Neural cell (in vitro differentiated cells): ENCODE results near the gene SGCE. TPM values are rescaled to one million over a fixed set of nuclear protein-coding genes. Genes with fewer than 3 reads are reported as not detected.

Source experiments
- H2AFZ ChIP-seq: fragments of 200-600, 300-800 bp; sonication (generic), shearing (Covaris generic); 2 replicates; pipeline ENCODE4 v1.6.0; 2014; ENCODE audit warnings: low read depth, mild to moderate bottlenecking, antibody characterized with exemption, low read length, moderate library complexity
- H3F3A ChIP-seq: fragments of 200-600 bp; shearing (Covaris generic); 2 replicates; pipeline ENCODE4 v1.6.1; 2016; ENCODE audit warnings: mild to moderate bottlenecking, moderate library complexity, mixed read lengths, antibody characterized with exemption, low read length; ENCODE audit not compliant: insufficient read depth, poor library complexity, severe bottlenecking
- H3K27ac ChIP-seq: fragments of 200-600, 300-800 bp; sonication (generic), shearing (Covaris generic); 2 replicates; pipeline ENCODE4 v1.5.1; 2014; ENCODE audit warnings: mild to moderate bottlenecking, low read length, moderate library complexity
- H3K27me3 ChIP-seq: fragments of 300-800, 200-600 bp; sonication (generic), shearing (Covaris generic); 2 replicates; pipeline ENCODE4 v1.6.0; 2014; ENCODE audit warnings: mild to moderate bottlenecking, low read depth, low read length, moderate library complexity; ENCODE audit not compliant: insufficient read depth
- H3K36me3 ChIP-seq: fragments of 300-800, 200-600 bp; sonication (generic), shearing (Covaris generic); 2 replicates; pipeline ENCODE4 v1.5.1; 2014; ENCODE audit warnings: mild to moderate bottlenecking, antibody characterized with exemption, low read length, moderate library complexity; ENCODE audit not compliant: insufficient read depth
- H3K4me2 ChIP-seq: fragments of 300-800, 200-600 bp; sonication (generic), shearing (Covaris generic); 2 replicates; pipeline ENCODE4 v1.6.0; 2014; ENCODE audit warnings: mild to moderate bottlenecking, low read length
- H3K4me3 ChIP-seq: fragments of 300-800, 200-600 bp; sonication (generic), shearing (Covaris generic); 2 replicates; pipeline ENCODE4 v1.5.1; 2014; ENCODE audit warnings: mild to moderate bottlenecking, low read length, moderate library complexity
- H3K79me2 ChIP-seq: fragments of 200-600 bp; shearing (Covaris generic); replicated peaks from 2 replicates; pipeline ENCODE4 v1.6.0; 2014; ENCODE audit warnings: mild to moderate bottlenecking, low read length, moderate library complexity; ENCODE audit not compliant: insufficient read depth
- H3K9ac ChIP-seq: fragments of 300-800, 200-600 bp; sonication (generic), shearing (Covaris generic); 2 replicates; pipeline ENCODE4 v1.6.1; 2016; ENCODE audit warnings: mild to moderate bottlenecking, low read length, mixed read lengths
- H3K9me2 ChIP-seq: fragments of 200-600 bp; shearing (Covaris generic); 2 replicates; pipeline ENCODE4 v1.6.1; 2016; ENCODE audit warnings: mild to moderate bottlenecking, low read length, mixed read lengths; ENCODE audit not compliant: insufficient read depth
- H3K9me3 ChIP-seq: fragments of 200-600, 300-800 bp; sonication (generic), shearing (Covaris generic); 2 replicates; pipeline ENCODE4 v1.6.1; 2016; ENCODE audit warnings: mild to moderate bottlenecking, mixed run types, low read length, moderate library complexity, mixed read lengths
- H4K20me1 ChIP-seq: fragments of 200-600 bp; shearing (Covaris generic); 2 replicates; pipeline ENCODE4 v1.6.1; 2016; ENCODE audit warnings: mild to moderate bottlenecking, mixed run types; ENCODE audit not compliant: insufficient read depth
- CTCF ChIP-seq: fragments of 450-650 bp; IDR thresholded peaks from 2 replicates; pipeline ENCODE4 v1.5.1; 2014; ENCODE audit warnings: antibody characterized with exemption, mild to moderate bottlenecking, moderate library complexity; ENCODE audit not compliant: poor library complexity, severe bottlenecking
- EP300 ChIP-seq: fragments of 450-650 bp; conservative IDR thresholded peaks from 2 replicates; pipeline ENCODE4 v1.6.1; 2014; ENCODE audit warnings: antibody characterized with exemption, mild to moderate bottlenecking, moderate library complexity; ENCODE audit not compliant: poor library complexity, severe bottlenecking
- EZH2 ChIP-seq: fragments of 200-600, 300-800 bp; shearing (Covaris generic), sonication (generic); IDR thresholded peaks from 2 replicates; pipeline ENCODE4 v1.6.1; 2014; ENCODE audit warnings: antibody characterized with exemption, low read length, borderline replicate concordance, mild to moderate bottlenecking; ENCODE audit not compliant: insufficient read depth, poor library complexity, severe bottlenecking
- MXI1 ChIP-seq: fragments of 450-650 bp; conservative IDR thresholded peaks from 2 replicates; pipeline ENCODE4 v1.6.1; 2014; ENCODE audit warnings: antibody characterized with exemption, mild to moderate bottlenecking; ENCODE audit not compliant: poor library complexity, severe bottlenecking
- POLR2AphosphoS5 ChIP-seq: IDR thresholded peaks from 2 replicates; pipeline ENCODE4 v1.6.1; 2012
- RAD21 ChIP-seq: fragments of 450-650 bp; conservative IDR thresholded peaks from 2 replicates; pipeline ENCODE4 v1.6.1; 2014; ENCODE audit warnings: antibody characterized with exemption, mild to moderate bottlenecking, moderate library complexity
- REST ChIP-seq: IDR thresholded peaks from 2 replicates; pipeline ENCODE4 v1.6.1; 2012; ENCODE audit warnings: borderline replicate concordance
- SMC3 ChIP-seq: fragments of 450-650 bp; conservative IDR thresholded peaks from 2 replicates; pipeline ENCODE4 v1.6.1; 2014; ENCODE audit warnings: antibody characterized with exemption, mild to moderate bottlenecking, moderate library complexity; ENCODE audit not compliant: poor library complexity
- TAF1 ChIP-seq: IDR thresholded peaks from 2 replicates; pipeline ENCODE4 v1.6.1; 2012; ENCODE audit warnings: low read depth
- polyA plus RNA-seq: library from polyadenylated mRNA; depleted of rRNA; stranded (reverse); fragments of >200 nt; gene quantifications from 2 replicates; pipeline ENCODE4 v1.2.3, GENCODE V29; 2014

SGCE gene
- polyA plus RNA-seq, 1 donor from 2014 or later, result 94.6 TPM

GRCh38 chr7:94571816-94572215, 84.1 kb downstream of the SGCE start:
- Histone ChIP-seq H3K9me3 (no peaks in the 10 kb centered on the region), H3K27me3 (no peaks in the 10 kb centered on the region), H2AFZ (no peak overlapping the region), H3F3A (no peaks in the 10 kb centered on the region), H3K79me2 (no peaks in the 10 kb centered on the region), H3K4me3 (no peak overlapping the region), H3K4me2 (no peak overlapping the region), H3K27ac (no peak overlapping the region), H4K20me1 (no peaks in the 10 kb centered on the region), H3K36me3 (no peaks in the 10 kb centered on the region), H3K9ac (no peak overlapping the region), H3K9me2 (no peaks in the 10 kb centered on the region)
- TF ChIP-seq REST, result no peak
- TF ChIP-seq TAF1, result no peak
- TF ChIP-seq POLR2AphosphoS5, result no peak
- no peak for TF ChIP-seq EZH2
- no peak for TF ChIP-seq SMC3
- no peak for TF ChIP-seq CTCF
- no peak for TF ChIP-seq RAD21
- TF ChIP-seq MXI1, result no peak
- TF ChIP-seq EP300, result no peak

GRCh38 chr7:94567396-94567795, 88.5 kb downstream of the SGCE start:
- Histone ChIP-seq H3K4me2 (no peak overlapping the region), H2AFZ (no peak overlapping the region), H3K79me2 (no peaks in the 10 kb centered on the region), H3K9me2 (no peaks in the 10 kb centered on the region), H3K27ac (no peak overlapping the region), H3K36me3 (no peaks in the 10 kb centered on the region), H3K4me3 (no peak overlapping the region), H3K27me3 (no peaks in the 10 kb centered on the region), H4K20me1 (no peaks in the 10 kb centered on the region), H3K9me3 (no peaks in the 10 kb centered on the region), H3F3A (no peaks in the 10 kb centered on the region), H3K9ac (no peak overlapping the region)
- TF ChIP-seq RAD21 (no peak), EP300 (no peak), MXI1 (no peak), POLR2AphosphoS5 (no peak), SMC3 (no peak), EZH2 (no peak), CTCF (no peak), REST (no peak), TAF1 (no peak)
